IMR-90 (cell line): ENCODE results near the gene DLAT. TPM values are rescaled to one million over a fixed set of nuclear protein-coding genes. Genes with fewer than 3 reads are reported as not detected.

ENCODE experiments used
- CHD1 ChIP-seq: IDR thresholded peaks from 2 replicates; pipeline ENCODE4 v1.6.1; 2012; ENCODE audit warnings: low read depth, low read length, improper control_type of control experiment
- CTCF ChIP-seq: conservative IDR thresholded peaks from 2 replicates; pipeline ENCODE4 v1.5.1; 2012; ENCODE audit warnings: mild to moderate bottlenecking, low read depth, low read length, improper control_type of control experiment
- MXI1 ChIP-seq: IDR thresholded peaks from 2 replicates; pipeline ENCODE4 v1.6.1; 2012; ENCODE audit warnings: low read depth, mild to moderate bottlenecking, low read length, moderate library complexity, borderline replicate concordance
- SMC3 ChIP-seq: fragments of 150-350 bp; IDR thresholded peaks from 2 replicates; pipeline ENCODE4 v1.6.1; 2016; ENCODE audit warnings: low read depth, mild to moderate bottlenecking, antibody characterized with exemption, low read length, moderate library complexity
- polyA plus RNA-seq, 3 experiments: library from polyadenylated mRNA; depleted of rRNA; stranded (reverse); fragments of >200 nt; gene quantifications; 2 replicates each; pipeline ENCODE4 v1.2.3, GENCODE V29; 2012; ENCODE audit warnings: low replicate concordance in 1 of 3
- total RNA-seq: library from RNA; depleted of rRNA; stranded (reverse); fragments of >200 nt; gene quantifications from 2 replicates; pipeline ENCODE4 v1.2.3, GENCODE V29; 2012

DLAT gene
- total and polyA plus RNA-seq, 2 of the 4 experiments (the other 2 are of a cell fraction), result 15.5 to 27.2 TPM

DNA sequence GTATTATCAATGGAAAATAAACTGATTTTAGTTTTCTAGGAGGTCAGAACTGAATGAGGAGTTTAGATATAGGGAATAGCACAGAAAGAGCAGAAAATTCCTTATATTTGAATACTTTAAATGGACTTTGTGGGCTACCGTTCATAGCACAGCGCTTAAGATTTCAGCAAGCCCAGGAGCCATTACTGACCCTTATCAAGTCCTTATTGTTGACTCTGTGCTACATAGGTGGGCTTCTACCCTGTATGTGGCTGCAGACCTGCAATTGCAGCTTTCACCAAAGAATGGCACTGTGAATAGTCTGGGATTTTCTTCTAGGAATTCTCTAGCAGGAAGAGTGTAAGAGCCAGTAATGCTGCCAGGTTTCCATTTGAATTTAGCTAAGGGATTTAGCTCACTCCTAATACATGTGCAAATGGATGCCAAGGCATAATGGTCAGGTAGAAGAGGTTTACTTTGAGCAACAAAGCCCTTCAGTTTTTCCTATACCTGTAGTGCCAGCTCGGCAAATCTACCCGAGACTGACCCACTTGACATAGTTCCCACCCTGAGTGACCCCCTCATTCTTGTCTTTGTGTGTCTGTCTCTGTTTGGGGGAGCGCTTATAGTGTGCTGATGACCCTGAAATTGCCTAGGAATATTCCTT, 42.5 kb upstream of the DLAT start (continued):
- TF ChIP-seq CTCF, result no peak
- TF ChIP-seq SMC3, result no peak
- TF ChIP-seq CHD1, result no peak
- TF ChIP-seq MXI1, result no peak
